NCI-H748 treated with DMSO at 0.1 percent for 48 hours (cell line): Measurements from ENCODE around the gene ABI3BP.
"Not testable (repeated sequence)": the region's sequence is repeated elsewhere in the genome, so short reads cannot be mapped to it uniquely, and the experiment has no call there.

Experiments used
- DNase-seq: peaks from one replicate; lab custom pipeline; 2025; lab: John Stamatoyannopoulos, UW

Gene ABI3BP

DNA sequence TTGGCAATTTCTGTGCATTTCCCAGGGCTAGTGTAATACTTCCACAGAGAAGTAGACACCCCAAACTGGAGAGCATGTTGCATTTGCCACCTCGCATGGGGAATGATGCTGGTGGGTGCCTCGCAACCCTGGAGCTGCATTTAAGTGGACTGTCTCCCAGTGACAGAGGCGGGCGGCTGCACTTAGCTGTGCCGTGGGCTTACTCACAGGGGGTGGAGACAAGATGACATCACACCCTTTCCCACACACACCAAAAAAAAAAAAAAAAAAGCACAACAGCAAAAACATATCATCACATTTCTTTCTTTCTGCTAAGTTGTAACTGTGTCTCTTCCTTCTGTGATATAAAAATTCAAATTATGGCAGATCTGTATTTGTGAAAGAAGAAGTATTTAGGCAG lies at the start of gene ABI3BP:
Gene ABI3BP, minus strand, starts transcription at position 113 of the 400 bp plus-strand sequence. Its CDS starts 37 bp downstream, at position 76.
- DNase-seq, result no peak

DNA sequence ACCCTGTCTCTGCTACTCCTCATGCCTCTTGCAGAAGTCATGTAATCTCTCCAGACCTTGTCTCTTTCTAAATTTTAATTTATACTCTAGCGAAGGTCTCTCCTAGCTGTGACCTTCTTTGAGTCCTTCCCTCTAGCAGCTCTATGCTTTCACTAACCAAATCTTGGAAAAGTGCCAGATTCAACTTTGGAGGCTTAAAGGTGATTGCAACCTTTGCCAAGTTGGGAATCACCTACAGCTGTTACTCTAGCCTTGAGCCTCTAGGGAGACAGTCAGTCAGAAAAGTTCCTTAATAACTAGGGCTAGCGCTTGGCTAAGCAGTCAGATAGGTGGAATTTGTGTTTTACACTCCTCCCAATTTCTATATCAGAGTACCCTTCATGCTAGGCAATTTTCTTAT lies 46.1 kb upstream of the ABI3BP start:
- no peak for DNase-seq

- DNase-seq, result no peak
Observed at GRCh38 chr3:101038880-101039279, 45.7 kb upstream of the ABI3BP start.

DNA sequence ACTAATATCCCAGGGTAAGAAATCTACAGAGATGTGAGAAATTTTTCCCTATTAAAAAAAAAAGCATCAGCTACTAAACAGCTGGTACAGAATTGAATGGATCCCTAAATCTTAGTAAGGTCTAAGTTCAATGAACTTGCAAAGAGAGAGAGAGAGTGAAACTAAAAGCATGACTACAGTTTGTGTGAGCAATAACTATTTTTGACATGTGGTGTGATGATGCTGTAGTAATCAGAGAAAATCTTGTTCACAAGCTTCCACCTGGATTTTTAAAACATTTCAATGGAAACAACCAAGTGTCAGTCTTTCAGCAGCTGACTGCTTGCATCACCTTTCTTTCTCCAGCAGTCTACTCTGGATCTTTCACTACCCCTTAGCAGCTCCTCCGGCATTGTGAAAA lies 45.2 kb upstream of the ABI3BP start:
- no peak for DNase-seq

DNA sequence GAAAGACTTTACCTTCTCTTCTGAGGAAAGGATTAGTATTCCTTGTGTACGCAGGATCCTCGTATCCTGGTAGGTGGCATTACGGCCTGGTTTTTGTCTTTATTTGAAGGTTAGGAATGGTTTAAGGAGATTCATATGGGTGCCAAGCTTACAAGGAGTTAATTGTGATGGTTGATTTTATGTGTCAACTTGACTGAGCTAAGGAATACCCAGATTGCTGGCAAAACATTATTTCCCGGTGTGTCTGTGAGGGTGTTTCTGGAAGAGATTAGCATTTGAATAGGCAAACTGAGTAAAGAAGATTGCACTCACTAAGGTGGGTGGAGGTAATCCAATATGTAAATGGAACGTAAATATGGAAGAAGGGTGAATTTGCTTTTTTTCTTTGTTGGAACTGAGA lies 44.4 kb upstream of the ABI3BP start:
- DNase-seq, result no peak

- DNase-seq, result no peak
Observed at GRCh38 chr3:101036676-101037075, 43.5 kb upstream of the ABI3BP start.

GRCh38 chr3:101036213-101036618 lies 43.0 kb upstream of the ABI3BP start:
- DNase-seq, result no peak

DNA sequence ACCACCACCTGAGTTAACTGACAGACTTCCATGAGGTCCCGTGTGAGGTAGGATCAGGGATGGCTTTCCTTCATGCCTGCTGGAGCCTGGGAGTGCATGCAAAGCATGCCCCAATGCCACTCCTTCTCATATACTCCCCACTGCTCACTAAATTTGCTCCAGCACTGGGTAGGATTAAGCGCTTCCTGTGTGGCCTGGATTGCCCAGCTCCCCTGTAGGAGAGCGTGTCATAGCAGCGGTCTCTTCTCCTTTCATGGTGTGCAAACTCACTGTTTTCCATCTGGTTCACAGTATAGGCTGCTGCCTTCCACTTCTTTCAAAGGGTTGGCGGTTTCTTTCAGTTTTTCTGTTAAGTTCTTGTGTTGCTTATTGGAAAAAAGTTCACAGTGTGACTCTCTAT lies 34.1 kb upstream of the ABI3BP start:
- no peak for DNase-seq

- DNase-seq, result no peak
Observed at GRCh38 chr3:101026881-101027280, 33.7 kb upstream of the ABI3BP start.

DNA sequence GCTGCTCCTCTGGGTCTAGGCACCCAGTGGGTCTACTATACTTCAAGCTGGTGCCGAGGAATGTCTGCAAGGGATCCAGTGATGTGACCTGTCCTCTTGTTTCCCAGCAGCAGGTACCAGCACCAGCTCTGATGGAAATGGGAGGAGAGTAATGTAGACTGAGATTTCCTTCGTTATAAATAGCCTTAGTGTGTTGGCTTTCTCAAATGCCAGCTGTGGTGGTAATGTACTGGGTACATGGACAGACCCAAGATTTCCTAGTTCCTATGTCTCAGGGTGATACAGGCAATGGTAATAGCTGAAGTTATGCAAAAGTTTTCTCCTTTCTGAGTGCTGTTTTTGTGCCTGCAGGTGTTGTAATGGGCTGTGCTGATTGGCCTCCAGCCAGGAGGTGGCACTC lies 33.0 kb upstream of the ABI3BP start:
- no peak for DNase-seq

- DNase-seq, result no peak
Observed at GRCh38 chr3:101020351-101021015, 27.3 kb upstream of the ABI3BP start.

- DNase-seq, result no peak
Observed at GRCh38 chr3:101017017-101017416, 23.8 kb upstream of the ABI3BP start.

DNA sequence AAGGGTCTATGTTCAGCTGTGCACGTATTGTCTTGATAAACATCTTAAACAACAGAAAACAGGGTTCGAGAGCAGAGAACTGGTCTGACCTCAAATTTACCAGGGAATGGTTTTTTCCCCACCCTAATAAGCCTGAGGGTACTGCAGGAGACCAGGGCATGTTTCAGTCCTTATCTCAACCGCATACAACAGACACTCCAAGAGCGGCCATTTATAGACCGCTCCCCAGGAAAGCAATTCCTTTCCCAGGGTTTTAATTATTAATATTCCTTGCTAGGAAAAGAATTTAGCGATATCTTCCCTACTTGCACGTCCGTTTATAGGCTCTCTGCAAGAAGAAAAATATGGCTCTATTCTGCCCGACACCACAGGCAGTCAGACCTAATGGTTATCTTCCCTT lies 19.1 kb upstream of the ABI3BP start:
- not testable (repeated sequence) for DNase-seq

- no peak for DNase-seq
Observed at GRCh38 chr3:101011136-101011535, 17.9 kb upstream of the ABI3BP start.

DNA sequence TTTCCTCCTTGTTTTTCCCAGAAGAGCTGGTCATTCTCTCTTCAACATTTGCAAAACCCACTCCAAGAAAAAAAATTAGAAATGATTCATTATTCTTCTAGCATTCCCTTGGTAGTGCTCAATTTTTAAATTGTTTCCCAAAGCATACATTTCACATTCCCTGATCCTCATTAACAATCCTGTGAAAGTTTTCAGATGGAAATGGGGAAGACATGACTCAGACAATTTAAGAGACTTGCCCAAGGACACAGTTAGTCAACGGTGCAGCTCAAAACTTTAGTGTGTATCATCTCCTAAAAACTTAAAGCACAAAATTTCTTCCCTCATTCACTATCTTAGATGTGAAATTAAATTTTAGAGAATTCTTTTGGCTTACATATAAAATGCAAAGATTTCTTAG lies 17.1 kb upstream of the ABI3BP start:
- DNase-seq, result no peak

- no peak for DNase-seq
Observed at GRCh38 chr3:101009386-101009785, 16.2 kb upstream of the ABI3BP start.

DNA sequence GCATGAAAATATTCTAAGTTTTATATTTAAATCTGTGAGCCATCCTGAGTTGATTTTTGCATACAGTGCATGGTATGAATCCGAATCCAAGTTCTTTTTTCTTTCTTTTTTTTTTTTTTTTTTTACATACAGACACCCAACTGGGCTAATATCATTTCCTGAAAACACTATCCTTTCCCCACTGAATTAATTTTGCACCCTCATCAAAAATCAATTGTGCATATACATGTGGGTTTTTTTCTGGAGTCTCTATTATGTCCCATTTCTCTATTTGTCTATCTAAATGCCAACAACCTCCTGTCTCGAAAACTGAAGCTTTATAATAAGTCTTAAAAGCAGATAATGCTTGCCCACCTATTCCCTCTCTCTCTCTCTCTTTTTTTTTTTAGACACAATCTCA lies 5.9 kb upstream of the ABI3BP start:
- no peak for DNase-seq

- no peak for DNase-seq
Observed at GRCh38 chr3:100994809-100995208, 1.6 kb upstream of the ABI3BP start.

DNA sequence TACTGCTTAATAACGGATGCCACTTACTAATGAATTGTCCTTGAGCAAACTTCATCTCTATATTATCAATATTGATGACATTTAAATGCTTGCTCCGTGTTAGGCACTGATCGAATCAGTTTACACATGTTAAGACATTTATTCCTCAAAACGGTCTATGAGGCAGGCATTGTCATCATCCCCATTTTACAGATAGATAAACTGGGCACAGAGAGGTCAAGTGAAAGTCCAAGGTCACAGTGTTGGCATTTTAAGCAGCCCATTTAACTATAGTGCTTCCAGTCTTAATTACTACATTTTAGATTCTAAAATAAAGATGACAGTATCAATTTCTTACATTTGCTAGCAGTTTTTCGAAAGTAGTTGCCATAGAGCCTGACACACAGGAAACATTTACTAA lies 966 bp upstream of the ABI3BP start:
- DNase-seq, result no peak

- no peak for DNase-seq
Observed at GRCh38 chr3:100992231-100993012, 799 bp downstream of the ABI3BP start.

GRCh38 chr3:100988080-100988479 lies 5.1 kb downstream of the ABI3BP start:
- DNase-seq, result no peak

DNA sequence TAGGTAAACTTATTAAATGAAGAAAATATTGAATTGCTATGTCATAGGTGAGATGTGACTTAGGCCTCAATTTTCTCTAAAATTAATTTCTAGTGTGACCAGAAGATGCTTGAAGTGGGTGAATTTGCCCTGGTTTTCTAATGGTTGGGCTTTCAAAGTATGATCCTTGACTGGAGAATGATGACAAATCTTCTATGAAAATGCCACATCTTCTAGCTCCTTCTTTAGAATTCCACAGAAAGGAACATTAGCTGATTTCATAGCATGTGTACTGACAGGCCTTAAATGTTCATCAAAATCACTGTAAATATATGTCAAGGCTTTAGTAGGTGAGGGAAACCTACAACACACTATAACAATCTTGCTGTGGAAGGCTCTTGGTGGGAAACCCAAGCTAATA lies 8.9 kb downstream of the ABI3BP start:
- no peak for DNase-seq

DNA sequence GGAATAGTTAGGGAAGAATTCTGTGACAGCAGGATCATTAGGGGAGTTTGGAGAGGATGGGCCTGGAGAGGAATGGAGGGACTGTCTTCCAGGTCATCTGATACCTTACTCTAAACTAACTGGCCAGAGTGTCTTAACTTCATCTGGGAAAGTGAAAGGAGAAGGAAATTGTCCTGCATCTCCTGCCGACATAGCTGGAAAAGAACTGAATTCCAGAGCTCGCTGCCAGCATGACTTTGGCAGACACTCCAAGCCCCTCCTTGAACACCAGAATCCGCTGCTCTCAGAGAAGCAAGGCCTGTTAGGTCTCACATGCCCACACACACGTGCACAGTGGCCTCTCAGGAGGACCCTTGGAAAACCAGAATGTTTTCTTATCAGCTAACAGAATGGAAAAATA lies 10.5 kb downstream of the ABI3BP start:
- DNase-seq, result no peak
